ENCODE measurements around the gene PCDH20. TPM values are rescaled to one million over a fixed set of nuclear protein-coding genes. Genes with fewer than 3 reads are reported as not detected.

PCDH20 gene
- total and polyA plus RNA-seq, 3 donors from 2014 or later, result 0.39 to 0.88 (median 0.56) TPM

DNA sequence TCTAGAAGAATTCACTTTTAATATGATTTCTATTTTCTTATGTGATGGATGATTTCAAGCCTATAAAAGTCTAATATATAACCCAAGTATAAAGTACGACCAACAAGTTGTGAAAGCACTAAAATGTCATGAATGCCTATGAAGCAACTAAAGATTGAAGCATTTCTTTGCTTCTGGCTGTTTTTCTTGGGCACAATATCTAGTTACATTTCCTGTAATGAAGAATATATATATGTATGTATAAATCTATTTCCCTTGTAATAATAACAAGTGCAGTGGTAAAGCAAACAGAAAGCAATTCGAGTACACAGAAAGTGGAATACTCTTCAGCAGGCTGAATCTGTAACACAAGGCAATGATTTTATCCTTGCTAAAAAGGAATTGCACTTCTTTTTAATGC, 5.4 kb downstream of the PCDH20 start:
- Histone ChIP-seq H3K36me3 (ENCODE audit: low read depth, missing control alignments) (no peaks in the 10 kb centered on the region), H3K4me3 (no peak overlapping the region), H3K9me3 (no peaks in the 10 kb centered on the region), H3K27ac (no peak overlapping the region), H3K27me3 (no peaks in the 10 kb centered on the region), H3K4me1 (no peaks in the 10 kb centered on the region)
- WGBS, 2 donors, result 63 to 67% methylated on average over 2 of the region's 2 CpGs
- intact Hi-C loops (cut with DNase I; ENCODE audit: low total_unique reads), result no loop called here
- DNase-seq, result no peak
- TF ChIP-seq POLR2A (IDR thresholded peaks at IDR 0.05), result no peak
- TF ChIP-seq, protein P1, sequence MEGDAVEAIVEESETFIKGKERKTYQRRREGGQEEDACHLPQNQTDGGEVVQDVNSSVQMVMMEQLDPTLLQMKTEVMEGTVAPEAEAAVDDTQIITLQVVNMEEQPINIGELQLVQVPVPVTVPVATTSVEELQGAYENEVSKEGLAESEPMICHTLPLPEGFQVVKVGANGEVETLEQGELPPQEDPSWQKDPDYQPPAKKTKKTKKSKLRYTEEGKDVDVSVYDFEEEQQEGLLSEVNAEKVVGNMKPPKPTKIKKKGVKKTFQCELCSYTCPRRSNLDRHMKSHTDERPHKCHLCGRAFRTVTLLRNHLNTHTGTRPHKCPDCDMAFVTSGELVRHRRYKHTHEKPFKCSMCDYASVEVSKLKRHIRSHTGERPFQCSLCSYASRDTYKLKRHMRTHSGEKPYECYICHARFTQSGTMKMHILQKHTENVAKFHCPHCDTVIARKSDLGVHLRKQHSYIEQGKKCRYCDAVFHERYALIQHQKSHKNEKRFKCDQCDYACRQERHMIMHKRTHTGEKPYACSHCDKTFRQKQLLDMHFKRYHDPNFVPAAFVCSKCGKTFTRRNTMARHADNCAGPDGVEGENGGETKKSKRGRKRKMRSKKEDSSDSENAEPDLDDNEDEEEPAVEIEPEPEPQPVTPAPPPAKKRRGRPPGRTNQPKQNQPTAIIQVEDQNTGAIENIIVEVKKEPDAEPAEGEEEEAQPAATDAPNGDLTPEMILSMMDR (IDR thresholded peaks at IDR 0.05), result no peak

DNA sequence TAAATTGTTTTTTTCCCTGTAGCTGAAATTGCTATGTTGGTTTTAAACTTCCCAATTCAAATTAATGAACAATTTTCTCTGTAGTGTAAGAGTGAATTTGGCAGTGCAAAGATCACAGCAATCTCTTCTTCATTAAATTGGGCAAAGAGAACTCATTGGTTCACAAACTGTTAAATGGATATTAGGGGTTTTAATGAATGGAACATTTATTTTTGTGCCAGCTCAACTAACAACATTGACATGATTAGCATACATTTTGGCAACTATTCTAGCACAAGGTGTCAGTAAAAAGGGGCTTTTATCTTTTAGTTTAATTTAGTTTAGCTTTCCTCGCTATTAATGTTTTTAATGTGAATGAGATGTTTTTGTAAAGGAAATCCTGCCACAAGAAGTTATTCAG, 7.1 kb downstream of the PCDH20 start:
- TF ChIP-seq, protein P1 (IDR thresholded peaks at IDR 0.05), result no peak
- TF ChIP-seq POLR2A (IDR thresholded peaks at IDR 0.05), result no peak
- Histone ChIP-seq H3K36me3 (ENCODE audit: low read depth, missing control alignments) (no peaks in the 10 kb centered on the region), H3K27ac (no peak overlapping the region), H3K4me1 (no peaks in the 10 kb centered on the region), H3K9me3 (no peaks in the 10 kb centered on the region), H3K4me3 (no peak overlapping the region), H3K27me3 (no peaks in the 10 kb centered on the region)
- intact Hi-C loops (cut with DNase I; ENCODE audit: low total_unique reads), result no loop called here
- no peak for DNase-seq
- 0% methylated on average over 1 of the region's 1 CpG for WGBS, 2 donors

DNA sequence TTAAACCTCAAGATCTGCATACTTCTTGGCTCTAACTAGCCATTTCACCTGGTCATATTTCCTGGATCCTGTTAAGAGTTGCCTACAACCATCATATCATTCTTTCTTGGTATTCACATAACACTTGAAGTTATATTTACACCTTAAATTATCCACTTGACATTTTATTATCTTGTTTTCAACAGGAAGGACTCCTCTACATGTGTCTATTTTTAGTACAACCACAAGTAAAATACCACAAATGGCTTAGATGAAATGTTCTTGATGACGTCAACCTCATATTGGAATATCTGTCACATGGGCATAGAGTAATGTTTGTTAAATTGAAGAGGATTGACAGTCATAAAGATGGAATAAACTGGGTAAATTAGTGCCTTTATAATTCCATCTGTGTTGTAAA, 9.4 kb downstream of the PCDH20 start:
- H3K27ac ChIP-seq, result no peak overlapping the region
- H3K9me3 ChIP-seq, result no peaks in the 10 kb centered on the region
- DNase-seq, result no peak
- H3K4me1 ChIP-seq, result no peaks in the 10 kb centered on the region
- intact Hi-C loops (cut with DNase I; ENCODE audit: low total_unique reads), result no loop called here
- H3K27me3 ChIP-seq, result no peaks in the 10 kb centered on the region
- no peak overlapping the region for H3K4me3 ChIP-seq
- no peaks in the 10 kb centered on the region for H3K36me3 ChIP-seq (ENCODE audit: low read depth, missing control alignments)
- 60 to 65% methylated on average over 1 of the region's 1 CpG for WGBS, 2 donors
- TF ChIP-seq, protein P1 (IDR thresholded peaks at IDR 0.05), result no peak
- no peak for TF ChIP-seq POLR2A (IDR thresholded peaks at IDR 0.05)

DNA sequence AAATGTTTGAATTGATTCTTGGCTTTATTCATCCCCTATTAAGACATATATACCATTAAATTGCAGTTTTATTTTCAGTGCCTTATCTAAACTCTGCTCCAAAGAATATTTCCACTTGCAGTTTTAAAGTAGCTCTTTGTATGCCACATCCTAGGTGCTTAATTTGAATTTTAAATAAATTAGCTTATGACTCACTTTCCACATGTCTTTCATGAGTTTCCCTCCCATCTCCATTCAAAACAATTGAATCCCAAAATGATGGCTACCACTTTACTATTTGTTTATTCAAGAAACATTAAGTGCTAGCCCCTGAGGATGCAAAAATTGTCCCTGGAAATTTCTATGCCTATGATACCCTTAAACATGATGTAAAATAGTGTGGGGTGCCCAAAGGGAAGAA, 19.5 kb downstream of the PCDH20 start:
- Histone ChIP-seq H3K27me3 (no peaks in the 10 kb centered on the region), H3K36me3 (ENCODE audit: low read depth, missing control alignments) (no peaks in the 10 kb centered on the region), H3K9me3 (no peaks in the 10 kb centered on the region), H3K4me3 (no peak overlapping the region), H3K27ac (no peak overlapping the region), H3K4me1 (no peaks in the 10 kb centered on the region)
- TF ChIP-seq, protein P1 (IDR thresholded peaks at IDR 0.05), result no peak
- no peak for TF ChIP-seq POLR2A (IDR thresholded peaks at IDR 0.05)
- intact Hi-C loops (cut with DNase I; ENCODE audit: low total_unique reads), result no loop called here
- DNase-seq, result no peak

DNA sequence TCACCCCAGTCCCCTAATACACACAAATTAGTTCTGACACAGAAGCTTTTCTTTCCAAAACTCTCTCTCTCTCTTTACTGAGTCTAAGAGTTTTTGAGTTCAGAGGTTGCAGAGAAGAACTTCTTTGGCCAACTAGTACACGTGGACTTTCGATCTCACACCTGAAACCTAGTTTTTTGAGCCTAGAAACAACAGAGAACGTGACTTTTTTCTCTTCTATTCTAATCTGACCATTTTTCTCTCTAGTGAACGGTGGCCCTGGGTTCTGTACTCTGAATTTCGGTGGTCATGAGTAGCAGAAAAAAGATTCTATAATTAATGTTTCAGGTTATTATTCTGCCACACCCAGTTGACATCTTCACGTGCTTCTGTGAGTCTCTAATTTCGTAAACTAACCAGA, 24.2 kb downstream of the PCDH20 start:
- no peak overlapping the region for H3K4me3 ChIP-seq
- H3K36me3 ChIP-seq (ENCODE audit: low read depth, missing control alignments), result no peaks in the 10 kb centered on the region
- TF ChIP-seq, protein P1 (IDR thresholded peaks at IDR 0.05), result no peak
- TF ChIP-seq POLR2A (IDR thresholded peaks at IDR 0.05), result no peak
- 77 to 85% methylated on average over 7 of the region's 7 CpGs for WGBS, 2 donors
- no peaks in the 10 kb centered on the region for H3K4me1 ChIP-seq
- no peaks in the 10 kb centered on the region for H3K27me3 ChIP-seq
- no peak overlapping the region for H3K27ac ChIP-seq
- H3K9me3 ChIP-seq, result no peaks in the 10 kb centered on the region
- DNase-seq, result no peak
- intact Hi-C loops (cut with DNase I; ENCODE audit: low total_unique reads), result no loop called here
